Mammary epithelial cell (primary cell): Measurements from ENCODE around the gene TEFM.
"Not testable (repeated sequence)": the region's sequence is repeated elsewhere in the genome, so short reads cannot be mapped to it uniquely, and the experiment has no call there.

Experiments used
- CTCF ChIP-seq, 2 donors: IDR thresholded peaks in 1 of 2; conservative IDR thresholded peaks in 1 of 2; 2 replicates each; pipeline ENCODE4 v1.5.1; 2011 to 2012; ENCODE audit warnings: inconsistent platforms in 2 of 2, low read length in 2 of 2, mild to moderate bottlenecking in 2 of 2, control low read depth in 1 of 2, low read depth in 1 of 2; ENCODE audit not compliant: insufficient read depth in 1 of 2; ENCODE audit errors: extremely low read depth in 1 of 2
- EZH2 ChIP-seq: IDR thresholded peaks from 2 replicates; pipeline ENCODE4 v1.6.1; 2012; ENCODE audit warnings: low read length, inconsistent platforms, borderline replicate concordance

- TF ChIP-seq CTCF (conservative IDR thresholded peaks at IDR 0.05 in 1 of 2, IDR thresholded peaks at IDR 0.05 in 1 of 2; ENCODE audit: extremely low read depth in 1 of 2, insufficient read depth in 1 of 2, low read depth in 1 of 2, low read length in 2 of 2); EZH2: not testable (repeated sequence)
These were observed 4.1 kb upstream of the TEFM start for GRCh38 chr17:30910151-30910550.
